SK-N-SH (cell line): ENCODE measurements around the gene ZNF784.

Experiments
- POLR2AphosphoS5 ChIP-seq: IDR thresholded peaks from 2 replicates; pipeline ENCODE4 v1.6.1; 2012; ENCODE audit warnings: low read depth, low read length
- RFX5 ChIP-seq: IDR thresholded peaks from 2 replicates; pipeline ENCODE4 v1.6.1; 2012; ENCODE audit warnings: mild to moderate bottlenecking, improper control_type of control experiment, low read length
- TEAD4 ChIP-seq: IDR thresholded peaks from 2 replicates; pipeline ENCODE4 v1.4.0; 2012; ENCODE audit warnings: mild to moderate bottlenecking, borderline replicate concordance; ENCODE audit not compliant: insufficient read depth
- USF2 ChIP-seq: fragments of 150-350 bp; IDR thresholded peaks from 2 replicates; pipeline ENCODE4 v1.6.1; 2017; ENCODE audit warnings: antibody characterized with exemption, low read length, low read depth, borderline replicate concordance

GRCh38 chr19:55625004-55625326 lies 599 bp upstream of the ZNF784 start:
- no peak for TF ChIP-seq RFX5
- no peak for TF ChIP-seq USF2
- no peak for TF ChIP-seq TEAD4
- no peak for TF ChIP-seq POLR2AphosphoS5
